A673 (cell line): ENCODE results near the gene KDM3B. TPM values are rescaled to one million over a fixed set of nuclear protein-coding genes. Genes with fewer than 3 reads are reported as not detected.

Experiments used
- BruUV-seq: library from RNA; stranded (reverse); fragments of 400-500 nt; replicated peaks from 2 replicates; lab custom pipeline; 2021; lab: Mats Ljungman, UMichigan
- CTCF ChIA-PET: fragments of 300-600 bp; sonication (Branson Sonifier 250); formaldehyde crosslinking; loops from one replicate; lab custom pipeline; 2022; ENCODE audit warnings: antibody characterized with exemption; lab: Charles Lee
- POLR2A ChIA-PET: fragments of 300-600 bp; sonication (Branson Sonifier 250); formaldehyde crosslinking; loops from one replicate; lab custom pipeline; 2022; ENCODE audit warnings: antibody characterized with exemption; ENCODE audit not compliant: low non-redundant PET; lab: Charles Lee
- DNase-seq: peaks from one replicate; pipeline ENCODE4 v3.0.0-alpha.2; 2015; ENCODE audit warnings: low spot score
- H3K27ac ChIP-seq: fragments of 200-600 bp; sonication (generic); 2 replicates; pipeline ENCODE4 v1.5.1; 2016; ENCODE audit warnings: mixed run types, low read depth, mild to moderate bottlenecking, mixed read lengths, antibody characterized with exemption, low read length; ENCODE audit not compliant: poor library complexity, severe bottlenecking
- H3K27me3 ChIP-seq: fragments of 200-600 bp; sonication (generic); replicated peaks from 2 replicates; pipeline ENCODE4 v1.6.1; 2017; ENCODE audit warnings: mixed run types, low read depth, mild to moderate bottlenecking, mixed read lengths, antibody characterized with exemption, low read length; ENCODE audit not compliant: insufficient read depth, poor library complexity
- H3K36me3 ChIP-seq: fragments of 200-600 bp; sonication (generic); 2 replicates; pipeline ENCODE4 v1.6.1; 2016; ENCODE audit warnings: mixed run types, mild to moderate bottlenecking, mixed read lengths, antibody characterized with exemption, low read length; ENCODE audit not compliant: insufficient read depth, poor library complexity, severe bottlenecking
- H3K4me1 ChIP-seq: fragments of 200-600 bp; sonication (generic); 2 replicates; pipeline ENCODE4 v1.6.1; 2017; ENCODE audit warnings: mixed run types, mild to moderate bottlenecking, mixed read lengths, antibody characterized with exemption, low read length; ENCODE audit not compliant: insufficient read depth, poor library complexity, severe bottlenecking
- H3K4me3 ChIP-seq: fragments of 200-600 bp; sonication (generic); 2 replicates; pipeline ENCODE4 v1.5.1; 2016; ENCODE audit warnings: low read depth, mixed run types, mild to moderate bottlenecking, mixed read lengths, low read length; ENCODE audit not compliant: poor library complexity, severe bottlenecking
- H3K9me3 ChIP-seq: fragments of 200-600 bp; sonication (generic); 2 replicates; pipeline ENCODE4 v1.6.1; 2016; ENCODE audit warnings: mixed run types, low read depth, mild to moderate bottlenecking, mixed read lengths, antibody characterized with exemption, low read length; ENCODE audit not compliant: poor library complexity, severe bottlenecking
- CTCF ChIP-seq: fragments of 300-800, 200-600 bp; sonication (generic); conservative IDR thresholded peaks from 2 replicates; pipeline ENCODE4 v1.5.1; 2017; ENCODE audit warnings: low read depth, mild to moderate bottlenecking, antibody characterized with exemption, low read length, moderate library complexity, mixed read lengths
- EZH2 ChIP-seq: fragments of 200-600 bp; sonication (generic); IDR thresholded peaks from 2 replicates; pipeline ENCODE4 v1.6.1; 2017; ENCODE audit warnings: borderline replicate concordance, low read depth, mild to moderate bottlenecking, mixed read lengths, antibody characterized with exemption, low read length; ENCODE audit not compliant: poor library complexity, severe bottlenecking
- intact Hi-C: fragments of 100-400 bp; cut with micrococcal nuclease; formaldehyde crosslinking; loops from one replicate; pipeline ENCODE4 v1.10.0; 2022; ENCODE audit not compliant: unreplicated experiment
- total RNA-seq: library from RNA; stranded (reverse); gene quantifications from 2 replicates; pipeline ENCODE4 v1.2.3, GENCODE V29; 2021

KDM3B gene
- total RNA-seq, 1 experiment from 2014 or later, result 62.1 TPM

DNA sequence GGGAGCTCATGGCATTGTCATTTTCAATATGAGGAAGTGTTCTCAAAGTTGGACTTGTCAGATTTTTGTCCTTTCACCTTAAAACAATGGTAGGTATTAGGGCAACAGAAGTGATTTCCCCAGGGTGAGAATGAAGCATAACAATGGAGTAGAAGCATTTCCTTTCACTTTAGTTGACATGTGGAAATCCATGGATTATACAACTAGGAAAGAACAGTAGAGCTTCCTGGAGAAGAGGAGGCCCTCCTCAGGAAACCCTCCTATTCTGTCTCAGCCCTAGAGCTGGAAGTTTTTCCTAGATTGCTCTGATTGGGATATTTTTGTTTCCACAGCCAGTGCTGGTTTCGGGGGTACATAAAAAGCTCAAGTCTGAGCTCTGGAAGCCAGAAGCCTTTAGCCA is 72.6 kb downstream of the KDM3B start:
- BruUV-seq, result no TSS peak
- intact Hi-C loops, result no loop called here
- no peak overlapping the region for H3K4me3 ChIP-seq

DNA sequence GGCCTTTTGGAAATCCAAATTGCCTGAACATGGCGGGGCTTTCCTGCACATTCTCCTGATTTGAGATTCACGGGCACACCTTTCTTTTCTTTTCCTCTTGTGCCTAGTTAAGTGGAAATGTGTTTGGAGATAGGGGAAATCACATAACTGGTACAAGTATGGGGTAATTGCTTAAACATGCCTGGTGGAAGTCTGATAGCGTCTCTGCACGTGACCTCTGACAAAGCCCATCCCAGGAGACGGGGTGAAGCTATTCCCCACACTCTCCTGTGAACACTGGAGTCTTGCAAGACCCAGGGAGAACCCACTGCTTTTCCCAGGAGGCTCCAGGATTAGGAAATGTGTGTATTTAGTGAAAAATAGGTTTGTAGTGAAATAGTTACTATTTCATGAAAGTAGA is 83.5 kb downstream of the KDM3B start:
- TF ChIP-seq CTCF, result no peak
- no peak for TF ChIP-seq EZH2
- intact Hi-C loops, result no loop called here
- H3K27ac ChIP-seq, result no peak overlapping the region
- no peaks in the 10 kb centered on the region for H3K27me3 ChIP-seq
- H3K4me3 ChIP-seq, result no peak overlapping the region
- BruUV-seq, result no TSS peak
- H3K4me1 ChIP-seq, result no peaks in the 10 kb centered on the region
- no peaks in the 10 kb centered on the region for H3K9me3 ChIP-seq
- no peak for DNase-seq
- CTCF ChIA-PET, result no interaction called here
- POLR2A ChIA-PET, result no interaction called here
- peaks cover 33% of the 10 kb centered on the region for H3K36me3 ChIP-seq

More for the DNA sequence above, 72.6 kb downstream of the KDM3B start:
- no peaks in the 10 kb centered on the region for H3K4me1 ChIP-seq
- TF ChIP-seq CTCF (no peak), EZH2 (no peak)
- H3K9me3 ChIP-seq, result no peaks in the 10 kb centered on the region
- DNase-seq, result no peak
- no peaks in the 10 kb centered on the region for H3K27me3 ChIP-seq
- ChIA-PET CTCF (no interaction called here), POLR2A (no interaction called here)
- H3K36me3 ChIP-seq, result peaks cover 74% of the 10 kb centered on the region
- H3K27ac ChIP-seq, result no peak overlapping the region

DNA sequence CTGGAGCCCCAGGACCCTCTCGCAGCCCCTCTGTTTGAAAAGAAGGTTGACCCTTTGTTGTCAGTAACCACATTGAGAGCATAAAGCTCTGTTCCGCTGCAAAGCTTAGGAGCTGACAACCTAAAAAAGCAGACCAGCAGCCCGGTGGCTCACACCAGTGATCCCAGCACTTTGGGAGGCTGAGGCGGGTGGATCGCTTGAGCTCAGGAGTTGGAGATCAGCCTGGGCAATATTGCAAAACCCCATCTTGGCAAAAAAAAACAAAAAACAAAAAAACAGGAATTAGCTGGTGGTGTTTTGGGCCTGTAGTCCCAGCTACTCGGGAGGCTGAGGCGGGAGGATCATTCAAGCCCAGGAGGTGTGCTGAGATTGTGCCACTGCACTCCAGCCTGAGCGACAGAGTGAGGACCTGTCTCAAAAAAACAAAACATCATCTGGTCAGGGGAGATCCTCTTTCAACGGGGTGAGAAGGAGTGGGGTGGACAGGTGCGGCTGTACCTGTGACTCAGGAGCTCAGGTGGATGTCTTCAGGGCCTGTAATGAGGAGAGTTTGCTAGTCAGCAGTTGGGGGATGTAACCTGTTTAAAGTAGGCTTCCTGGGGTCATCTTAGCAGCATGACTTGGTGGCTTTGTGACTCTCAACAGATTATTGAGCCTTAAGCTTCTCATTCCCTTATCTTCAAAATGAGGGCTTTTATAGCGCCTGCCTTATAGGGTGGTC is 85.7 kb downstream of the KDM3B start:
- no peak for DNase-seq
- BruUV-seq, result no TSS peak
- no peaks in the 10 kb centered on the region for H3K4me1 ChIP-seq
- no peaks in the 10 kb centered on the region for H3K9me3 ChIP-seq
- ChIA-PET CTCF (no interaction called here), POLR2A (interaction anchor here (0.6 kb wide), 1 partner anchor 17 kb away, joined by 4 read pairs; no protein-coding TSS in a partner anchor)
- H3K36me3 ChIP-seq, result peaks cover 20% of the 10 kb centered on the region
- H3K27me3 ChIP-seq, result no peaks in the 10 kb centered on the region
- H3K27ac ChIP-seq, result no peak overlapping the region
- H3K4me3 ChIP-seq, result peak overlapping the region; percentile 78
- intact Hi-C loops, result no loop called here
- no peak for TF ChIP-seq CTCF
- TF ChIP-seq EZH2, result no peak
